Measurements from ENCODE around the gene C5AR2.

GRCh38 chr19:47331490-47331889, 485 bp upstream of the C5AR2 start:
- TF ChIP-seq TAF1 (IDR thresholded peaks at IDR 0.05; ENCODE audit: low read depth, low read length) (no peak), POLR2AphosphoS5 (IDR thresholded peaks at IDR 0.05; ENCODE audit: low read depth, low read length) (no peak)

Data from GM12891 (cell line).